GM19351 (cell line): ENCODE data around the gene ZNHIT3.

Experiments
- ATAC-seq: cut with Tn5 transposase; IDR thresholded peaks from one replicate; pipeline ENCODE4 v1.9.1; 2021; ENCODE audit warnings: mild to moderate bottlenecking, moderate library complexity; ENCODE audit not compliant: unreplicated experiment

ZNHIT3 gene

GRCh38 chr17:36545077-36545464 lies 58.6 kb downstream of the ZNHIT3 start:
- ATAC-seq, result peak; percentile 23
